Heart left ventricle (tissue), 13 donors: Measurements from ENCODE around the gene EPHA1.

Source experiments
- CTCF ChIP-seq, 12 donors: fragments of 200-600 bp; sonication (generic) in 4 of 12; IDR thresholded peaks; one replicate each; pipeline versions ENCODE4 v1.5.0 to v1.8.0; 2018 to 2022; ENCODE audit warnings: antibody characterized with exemption in 12 of 12, mild to moderate bottlenecking in 5 of 12
- POLR2A ChIP-seq, 2 donors: fragments of 450-650 bp; IDR thresholded peaks; one replicate each; pipeline ENCODE4 v1.6.1; 2017; ENCODE audit warnings: antibody characterized with exemption in 2 of 2, mild to moderate bottlenecking in 2 of 2, moderate library complexity in 2 of 2
- donor health status: ischemic (EF 13 %, LVEDD 7.1; RV severe dilation, severe dysfunction).
- donor health status: DM: no; HTN: yes; CAD: no.
- donor health status: DM: no; HTN: no; CAD: no.
- donor health status: ischemic (EF 25% LVEDD 6.9; RV normal size, moderate dysfunction).
- donor health status: ischemic (EF 25% LVEDD 5.7; RV mildly dilated, moderate dysfunction).
- donor health status: ischemic (EF 35%, LVEDD 5.7; RV mildly dilated, moderate dysfunction).
- donor health status: nonischemic (EF 11% LVEDD 7.7; RV severe dilation, severe dysfunction).
- donor health status: DM: yes; HTN: yes; CAD: no.
- donor health status: PGD.
- donor health status: ischemic (EF 29% LVEDD 5.4; RV normal size, mild dysfunction).
- donor health status: nonischemic (EF 23%, LVEDD 6.1; RV moderate dilation, normal function).

GRCh38 chr7:143417734-143418383, 9.2 kb upstream of the EPHA1 start:
- TF ChIP-seq CTCF (IDR thresholded peaks at IDR 0.05), result no peak
- no peak for TF ChIP-seq POLR2A (IDR thresholded peaks at IDR 0.05)
